ENCODE data around the gene MASP2. TPM values are rescaled to one million over a fixed set of nuclear protein-coding genes. Genes with fewer than 3 reads are reported as not detected.
"Not testable (repeated sequence)": the region's sequence is repeated elsewhere in the genome, so short reads cannot be mapped to it uniquely, and the experiment has no call there.

Gene MASP2
- total RNA-seq, 1 donor from 2014 or later: not detected

GRCh38 chr1:11070876-11071275 is 23.8 kb upstream of the MASP2 start:
- DNase-seq (ENCODE audit: low read depth): no peak
- H3K4me3 ChIP-seq (ENCODE audit: low read depth, low read length): no peak overlapping the region
- TF ChIP-seq CTCF (conservative IDR thresholded peaks at IDR 0.05; ENCODE audit: low read depth, low read length): no peak

- TF ChIP-seq CTCF (conservative IDR thresholded peaks at IDR 0.05; ENCODE audit: low read depth, low read length): no peak
- no peak for DNase-seq (ENCODE audit: low read depth)
- no peak overlapping the region for H3K4me3 ChIP-seq (ENCODE audit: low read depth, low read length)
Measured at GRCh38 chr1:11068600-11069473, 21.8 kb upstream of the MASP2 start.

GRCh38 chr1:11067716-11068599 is 20.9 kb upstream of the MASP2 start:
- no peak for DNase-seq (ENCODE audit: low read depth)
- H3K4me3 ChIP-seq (ENCODE audit: low read depth, low read length): no peak overlapping the region

GRCh38 chr1:11065796-11066195 is 18.8 kb upstream of the MASP2 start:
- TF ChIP-seq CTCF (conservative IDR thresholded peaks at IDR 0.05; ENCODE audit: low read depth, low read length): no peak

More at GRCh38 chr1:11067716-11068599, 20.9 kb upstream of the MASP2 start:
- TF ChIP-seq CTCF (conservative IDR thresholded peaks at IDR 0.05; ENCODE audit: low read depth, low read length): no peak

GRCh38 chr1:11064942-11065341 is 17.9 kb upstream of the MASP2 start:
- no peak for DNase-seq (ENCODE audit: low read depth)
- TF ChIP-seq CTCF (conservative IDR thresholded peaks at IDR 0.05; ENCODE audit: low read depth, low read length): no peak
- H3K4me3 ChIP-seq (ENCODE audit: low read depth, low read length): no peak overlapping the region

More at GRCh38 chr1:11065796-11066195, 18.8 kb upstream of the MASP2 start:
- DNase-seq (ENCODE audit: low read depth): no peak
- no peak overlapping the region for H3K4me3 ChIP-seq (ENCODE audit: low read depth, low read length)

GRCh38 chr1:11063937-11064537 is 17.0 kb upstream of the MASP2 start:
- DNase-seq (ENCODE audit: low read depth); H3K4me3 ChIP-seq (ENCODE audit: low read depth, low read length): not testable (repeated sequence)

GRCh38 chr1:11062965-11063401 is 15.9 kb upstream of the MASP2 start:
- DNase-seq (ENCODE audit: low read depth): no peak
- no peak for TF ChIP-seq CTCF (conservative IDR thresholded peaks at IDR 0.05; ENCODE audit: low read depth, low read length)
- H3K4me3 ChIP-seq (ENCODE audit: low read depth, low read length): no peak overlapping the region
